Stimulated activated CD4-positive, alpha-beta T cell treated with anti-CD3 and anti-CD28 coated beads, Interleukin-1b, Interleukin-23, amount 100 ng/mL, for 1 hour (primary cell): ENCODE measurements around the gene ZNF618.

Source experiments
- DNase-seq, 2 donors: peaks; one replicate each; pipeline ENCODE4 v3.0.0-alpha.2; 2020; ENCODE audit warnings: low read depth in 2 of 2

Gene ZNF618

DNA sequence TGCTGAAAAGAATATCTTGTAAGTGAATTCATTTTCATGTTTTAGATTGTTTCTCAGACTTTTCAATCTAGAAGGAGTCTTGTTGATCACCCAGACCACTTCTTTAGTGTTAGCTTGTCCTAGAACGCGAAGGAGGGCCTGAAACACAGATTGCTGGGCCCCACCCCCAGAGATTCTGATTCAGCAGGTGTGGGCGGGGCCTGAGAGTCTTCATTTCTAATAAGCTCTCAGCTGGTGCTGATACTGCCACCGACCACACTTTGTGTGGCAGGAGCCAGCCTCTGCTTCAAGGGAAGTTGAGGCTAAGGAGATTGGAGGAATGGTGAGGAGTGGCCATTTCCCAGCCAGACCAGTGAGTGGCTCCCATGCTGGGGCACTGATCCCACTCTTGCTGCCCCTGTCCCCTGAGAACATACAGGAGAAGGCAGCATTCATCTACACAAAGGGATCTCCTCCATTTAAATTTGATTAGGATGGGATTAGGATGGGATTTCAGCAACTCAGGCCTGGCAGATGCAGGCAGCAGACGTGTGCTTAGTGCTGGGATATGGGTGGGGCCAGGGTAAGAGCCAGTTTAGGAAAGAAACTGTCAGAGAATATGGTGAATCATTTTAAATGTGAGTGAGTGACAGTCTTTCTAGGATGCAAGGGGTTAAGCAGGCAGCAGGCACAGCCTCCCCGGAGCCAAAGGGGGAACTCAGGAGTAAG is 35.9 kb downstream of the ZNF618 start:
- DNase-seq: no peak

- no peak for DNase-seq
Measured at GRCh38 chr9:113912816-113913215, 36.7 kb downstream of the ZNF618 start.

DNA sequence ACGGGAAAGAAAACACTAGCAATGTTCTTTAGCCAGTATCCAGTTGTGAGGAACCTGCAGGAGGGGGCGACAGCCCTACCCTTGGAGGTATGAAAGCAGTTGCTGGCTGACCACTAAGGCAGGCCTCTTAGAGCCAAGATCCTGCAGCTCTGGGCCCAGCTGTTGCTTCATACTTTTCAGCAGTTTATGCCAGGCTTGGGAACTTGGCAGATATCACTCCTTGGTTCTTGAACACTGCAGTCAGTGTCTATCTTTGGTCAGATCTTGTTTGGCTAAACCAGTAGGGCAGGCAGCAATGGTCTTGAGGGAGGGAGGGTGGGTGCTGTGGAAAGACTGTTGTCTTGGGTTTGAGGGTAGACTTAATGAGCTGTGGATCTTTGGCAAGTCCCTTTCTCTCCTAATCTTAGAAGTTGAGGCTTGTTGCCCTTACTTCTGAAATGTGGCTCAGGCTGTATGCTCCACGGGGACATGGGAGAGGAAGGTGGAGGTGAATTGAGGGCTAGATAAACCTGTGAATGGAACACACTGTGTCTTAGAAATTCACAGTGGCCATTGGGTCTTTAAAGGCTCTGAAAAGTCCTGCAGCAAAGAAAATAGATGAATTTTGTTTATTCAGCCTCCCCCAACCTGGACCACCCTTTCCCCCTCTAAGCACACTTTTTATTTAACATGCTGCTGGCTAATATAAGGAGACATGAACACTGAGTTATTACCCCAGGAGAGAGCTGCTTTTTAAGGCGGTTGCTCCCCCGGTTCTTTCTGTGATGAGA is 37.5 kb downstream of the ZNF618 start:
- no peak for DNase-seq

DNA sequence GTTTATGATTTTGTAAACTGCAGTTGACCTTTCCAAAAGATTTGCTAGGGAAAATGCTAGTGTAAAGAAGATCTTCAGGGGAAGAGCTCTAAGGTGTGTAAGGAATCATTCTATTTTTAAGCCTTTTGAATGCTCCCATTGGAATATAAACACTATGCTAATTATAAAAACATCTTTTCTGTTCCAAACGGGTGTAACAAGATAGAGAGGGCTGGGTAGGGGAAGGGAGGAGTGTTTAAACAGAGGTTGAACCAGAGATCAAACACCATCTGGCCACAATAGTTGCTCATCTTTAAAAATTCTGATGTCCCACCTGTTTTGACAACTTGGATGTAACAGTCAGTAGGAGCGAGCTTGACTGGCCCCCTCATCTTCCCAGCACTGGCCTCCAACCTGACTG is 38.4 kb downstream of the ZNF618 start:
- no peak for DNase-seq

DNA sequence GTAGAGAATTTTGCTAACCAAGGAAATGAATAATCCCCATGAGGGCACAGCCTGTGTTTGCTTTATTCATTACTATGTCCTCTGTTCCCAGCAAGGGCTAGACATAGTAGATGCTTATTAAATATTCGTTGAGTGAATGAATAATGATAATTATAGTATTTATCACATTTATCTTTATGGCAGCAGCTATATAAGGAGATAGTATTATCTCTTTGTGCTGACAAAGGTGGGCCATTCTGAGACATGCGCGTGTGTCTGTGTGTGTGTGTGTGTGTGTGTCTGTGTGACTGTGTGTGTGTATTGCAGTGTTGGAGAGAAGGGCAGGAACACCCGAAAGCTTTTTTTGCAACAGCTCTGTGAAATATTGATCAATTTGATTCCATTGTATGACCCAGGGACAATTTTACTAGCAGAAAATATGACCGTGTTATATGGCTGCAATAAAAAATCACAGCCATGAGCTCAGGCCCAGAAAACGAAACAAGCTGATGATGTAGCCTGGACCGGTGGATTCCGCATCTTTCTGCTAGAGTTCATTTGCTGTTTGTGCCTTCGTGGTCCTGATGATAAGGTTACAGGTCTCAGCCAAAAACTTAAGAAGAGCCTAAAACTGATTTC is 39.8 kb downstream of the ZNF618 start:
- DNase-seq: no peak

DNA sequence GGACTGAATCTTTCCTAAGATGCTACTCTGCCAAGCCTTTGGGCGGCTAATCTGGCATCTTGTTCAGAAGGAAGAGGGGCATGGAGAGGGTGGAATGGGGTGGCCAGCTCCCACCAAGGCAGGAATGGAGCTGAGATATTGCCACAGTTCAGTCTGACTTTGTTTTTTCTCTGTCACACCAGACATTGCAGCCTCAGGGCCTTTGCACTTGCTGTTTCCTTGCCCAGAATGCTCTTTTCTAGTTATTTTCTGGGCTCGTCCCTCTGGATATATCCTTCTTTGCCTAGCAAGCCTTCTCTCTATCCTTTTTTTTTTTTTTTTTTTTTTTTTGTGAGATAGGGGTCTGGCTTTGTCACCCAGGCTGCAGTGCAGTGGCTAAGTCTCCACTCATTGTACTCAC is 40.8 kb downstream of the ZNF618 start:
- no peak for DNase-seq

GRCh38 chr9:113918697-113919350 is 42.7 kb downstream of the ZNF618 start:
- no peak for DNase-seq

DNA sequence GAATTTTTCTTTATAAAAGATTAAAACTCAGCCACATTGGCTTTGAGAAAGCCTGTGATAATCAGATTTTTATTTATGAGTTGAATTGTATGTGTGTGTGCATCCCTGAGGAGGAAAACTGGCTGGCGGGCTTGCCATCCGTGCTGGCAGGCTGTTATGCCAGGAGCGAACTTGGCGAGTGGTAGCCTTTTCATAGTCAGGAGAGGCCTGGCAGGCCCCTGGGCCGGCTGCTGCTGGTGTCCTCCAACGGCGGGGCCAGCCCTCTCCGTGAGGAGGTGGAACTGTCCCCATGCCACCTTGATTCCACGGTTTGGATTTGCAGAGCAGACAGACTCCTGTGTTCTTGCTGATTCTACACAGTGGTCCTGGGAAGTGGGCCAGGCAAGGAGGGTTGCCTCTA is 43.3 kb downstream of the ZNF618 start:
- DNase-seq: no peak

- no peak for DNase-seq
Measured at GRCh38 chr9:113919871-113920270, 43.8 kb downstream of the ZNF618 start.

DNA sequence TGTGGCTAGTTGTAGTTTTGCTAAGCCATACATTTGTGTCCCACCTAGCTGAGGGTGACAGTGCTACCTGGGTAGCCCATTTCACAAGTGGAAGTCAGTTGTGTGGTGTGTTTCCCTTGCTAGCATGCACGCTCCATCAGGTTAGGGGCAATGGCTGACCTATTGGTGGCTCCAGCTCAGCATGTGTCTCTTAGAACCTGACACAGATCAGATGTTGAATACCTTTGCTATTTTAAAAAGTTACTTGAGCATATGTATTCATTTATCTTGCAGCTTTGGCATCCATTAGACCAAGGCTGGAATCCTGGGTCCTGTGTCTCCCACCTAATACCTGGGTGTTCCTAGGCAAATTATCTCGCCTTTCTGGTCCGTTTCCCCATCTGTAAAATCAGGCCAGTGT is 44.8 kb downstream of the ZNF618 start:
- no peak for DNase-seq

- DNase-seq: no peak
Measured at GRCh38 chr9:113921396-113921925, 45.4 kb downstream of the ZNF618 start.

- no peak for DNase-seq
Measured at GRCh38 chr9:113922160-113922559, 46.1 kb downstream of the ZNF618 start.

DNA sequence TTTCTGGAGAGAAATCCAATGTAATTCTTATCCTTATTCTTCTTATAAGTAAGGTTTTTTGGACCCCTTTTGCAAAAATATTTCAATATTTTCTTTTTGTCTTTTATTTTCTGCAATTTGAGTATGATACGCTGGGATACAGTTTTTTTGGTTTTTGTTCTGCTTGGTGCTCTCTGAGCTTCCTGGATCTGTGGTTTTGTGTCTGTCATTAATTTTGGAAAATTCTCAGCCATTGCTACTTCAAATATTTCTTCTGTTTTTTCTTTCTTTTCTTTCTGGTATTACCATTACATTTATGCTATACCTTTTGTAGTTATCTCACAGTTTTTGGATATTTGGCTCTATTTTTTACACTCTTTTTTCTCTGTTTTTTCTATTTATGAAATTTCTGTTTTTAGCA is 50.1 kb downstream of the ZNF618 start:
- DNase-seq: no peak

DNA sequence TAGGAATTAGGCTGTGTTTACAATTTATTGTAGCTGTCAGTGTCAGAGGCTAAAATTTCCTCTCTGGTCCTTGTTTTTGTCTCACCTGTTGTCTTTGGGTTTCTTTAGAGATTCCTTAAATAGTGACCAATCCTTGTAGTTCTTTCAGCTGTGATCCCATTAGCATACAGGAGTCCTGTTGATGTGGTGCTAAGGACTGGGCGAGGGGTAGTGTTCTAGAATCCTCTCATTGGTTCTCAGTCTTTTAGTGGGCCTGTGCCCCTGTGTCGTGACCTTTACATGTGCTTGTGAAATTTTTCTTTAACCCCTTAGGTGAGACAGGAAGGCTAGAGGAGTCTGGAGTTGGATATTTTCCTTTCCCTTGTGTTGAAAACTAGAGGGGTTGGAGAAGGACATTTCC is 51.2 kb downstream of the ZNF618 start:
- DNase-seq: no peak

DNA sequence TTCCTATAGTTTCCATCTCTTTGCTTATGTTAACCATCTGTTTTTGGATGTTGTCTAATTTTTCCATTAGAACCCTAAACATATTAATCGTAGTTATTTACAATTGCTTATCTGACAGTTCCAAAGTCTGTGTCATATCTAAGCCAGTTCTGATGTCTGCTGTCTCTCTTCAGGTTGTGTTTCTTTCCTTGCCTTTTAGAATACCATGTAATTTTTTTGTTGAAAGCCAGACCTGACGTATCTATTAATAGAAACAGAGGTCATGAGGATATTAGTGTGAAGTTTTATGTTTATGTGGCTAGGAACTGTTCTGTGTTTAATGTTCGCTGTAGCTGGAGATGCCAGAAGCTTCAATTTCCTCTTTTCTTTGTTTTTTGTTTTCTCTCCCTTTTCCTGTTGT is 52.2 kb downstream of the ZNF618 start:
- DNase-seq: no peak

DNA sequence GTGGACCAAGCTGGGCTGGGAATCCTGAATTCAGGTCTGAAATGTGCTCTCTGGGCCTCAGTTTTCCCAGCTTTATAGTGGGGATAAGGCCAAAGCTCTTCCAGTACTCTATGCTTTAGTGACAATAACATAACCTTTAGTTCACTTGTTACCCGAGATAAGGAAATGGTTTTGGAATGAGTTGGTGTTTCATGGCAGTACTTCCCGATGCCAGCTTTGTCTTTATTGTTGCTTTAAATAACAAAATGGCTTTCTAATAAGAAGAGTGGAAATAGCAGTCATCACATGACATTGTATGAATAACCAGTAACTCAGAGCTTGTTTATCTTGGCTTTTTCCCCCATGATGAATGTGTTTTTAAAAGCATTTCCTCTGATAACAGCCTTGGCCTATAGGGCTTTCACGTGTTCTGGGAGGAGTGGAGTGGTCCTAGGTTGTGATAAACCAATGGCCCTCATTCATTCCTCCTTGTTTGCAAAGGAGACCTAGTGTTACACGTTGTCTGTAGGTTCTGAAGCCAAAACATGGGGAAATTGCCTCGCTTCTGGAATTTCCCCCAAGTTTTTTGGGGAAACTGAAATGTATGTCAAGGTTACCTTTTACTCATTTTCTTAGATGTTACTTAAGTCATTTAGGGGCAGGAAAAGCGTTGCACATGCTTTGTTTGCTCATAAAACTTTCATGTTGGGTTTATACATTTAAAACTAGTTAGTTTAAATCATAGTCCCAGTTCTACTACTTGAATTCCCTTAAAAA is 53.7 kb downstream of the ZNF618 start:
- DNase-seq: no peak

- DNase-seq: no peak
Measured at GRCh38 chr9:113930390-113930783, 54.3 kb downstream of the ZNF618 start.

GRCh38 chr9:113931140-113931539 is 55.0 kb downstream of the ZNF618 start:
- DNase-seq: no peak

DNA sequence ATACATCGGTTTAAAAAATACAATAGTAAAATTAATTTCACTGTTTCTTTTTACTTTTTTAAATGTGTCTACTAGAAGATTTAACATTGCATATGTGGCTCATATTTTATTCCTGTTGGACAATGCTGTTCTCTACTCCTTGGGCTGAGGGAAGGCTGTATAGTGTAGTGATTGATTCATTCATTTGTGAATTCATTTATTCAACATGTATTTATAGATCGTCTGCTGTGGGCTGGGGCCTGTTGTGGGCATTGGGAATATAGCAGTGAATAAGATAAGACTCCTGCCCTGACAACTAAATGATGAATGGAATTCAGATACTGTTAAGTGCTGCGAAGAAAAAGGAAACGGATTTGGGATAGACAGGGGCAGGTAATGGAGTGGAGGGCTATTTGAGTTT is 55.7 kb downstream of the ZNF618 start:
- DNase-seq: no peak

DNA sequence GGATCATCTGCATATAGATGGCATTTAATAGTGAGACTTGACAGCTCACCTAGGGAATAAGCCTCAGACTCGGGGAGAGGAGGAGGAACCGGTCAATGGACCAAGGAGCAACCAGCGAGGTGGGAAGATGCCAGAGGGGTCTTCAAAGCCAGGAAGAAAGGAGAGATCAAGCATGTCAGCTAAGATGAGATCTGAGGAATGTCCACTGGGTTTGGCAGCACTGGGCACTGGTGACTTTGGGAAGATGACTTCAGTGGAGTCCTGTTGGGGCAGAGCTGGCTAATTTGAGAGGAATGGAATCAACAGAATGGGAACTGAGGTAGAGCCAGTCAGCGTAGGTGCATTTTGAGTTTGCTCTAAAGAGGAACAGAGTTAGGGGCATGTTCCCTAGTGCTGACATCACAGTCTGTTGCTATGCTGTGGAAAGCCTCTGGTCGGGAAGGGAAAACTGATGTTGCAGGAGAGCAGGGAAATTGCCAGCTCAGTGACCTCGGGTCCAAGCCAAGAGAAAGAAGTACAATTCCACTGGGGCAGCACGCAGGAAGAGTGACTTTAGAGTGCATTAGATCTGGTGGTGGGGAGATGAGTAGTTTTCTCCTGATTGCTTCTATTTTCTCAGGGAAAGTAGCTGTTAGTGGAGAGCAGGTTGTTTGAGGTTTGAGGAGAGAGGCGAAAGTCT is 56.9 kb downstream of the ZNF618 start:
- no peak for DNase-seq

GRCh38 chr9:113933671-113934070 is 57.6 kb downstream of the ZNF618 start:
- DNase-seq: no peak
